Measurements from ENCODE around the gene NEB.
"Not testable (repeated sequence)": the region's sequence is repeated elsewhere in the genome, so short reads cannot be mapped to it uniquely, and the experiment has no call there.

The NEB gene

GRCh38 chr2:151654891-151655290 is 79.4 kb downstream of the NEB start:
- no peaks in the 10 kb centered on the region for H3K4me1 Mint-ChIP-seq
- no peaks in the 10 kb centered on the region for H3K9me3 Mint-ChIP-seq
- H3K4me3 Mint-ChIP-seq: no peak overlapping the region
- peaks cover 4% of the 10 kb centered on the region for H3K36me3 Mint-ChIP-seq
- no peaks in the 10 kb centered on the region for H3K27me3 Mint-ChIP-seq
- no peak overlapping the region for H3K27ac Mint-ChIP-seq

- H3K27me3 Mint-ChIP-seq: no peaks in the 10 kb centered on the region
- H3K27ac Mint-ChIP-seq: no peak overlapping the region
- no peaks in the 10 kb centered on the region for H3K4me1 Mint-ChIP-seq
- peaks cover 4% of the 10 kb centered on the region for H3K36me3 Mint-ChIP-seq
- no peak overlapping the region for H3K4me3 Mint-ChIP-seq
- no peaks in the 10 kb centered on the region for H3K9me3 Mint-ChIP-seq
Measured at GRCh38 chr2:151654085-151654484, 80.2 kb downstream of the NEB start.

GRCh38 chr2:151651274-151651673 is 83.0 kb downstream of the NEB start:
- Mint-ChIP-seq H3K4me3 (no peak overlapping the region), H3K36me3 (peaks cover 3% of the 10 kb centered on the region), H3K27me3 (no peaks in the 10 kb centered on the region), H3K9me3 (peaks cover 3% of the 10 kb centered on the region), H3K27ac (no peak overlapping the region), H3K4me1 (peaks cover 3% of the 10 kb centered on the region)

GRCh38 chr2:151650456-151650855 is 83.8 kb downstream of the NEB start:
- peaks cover 3% of the 10 kb centered on the region for H3K9me3 Mint-ChIP-seq
- peaks cover 4% of the 10 kb centered on the region for H3K4me1 Mint-ChIP-seq
- H3K4me3 Mint-ChIP-seq: no peak overlapping the region
- H3K27me3 Mint-ChIP-seq: no peaks in the 10 kb centered on the region
- no peak overlapping the region for H3K27ac Mint-ChIP-seq
- H3K36me3 Mint-ChIP-seq: peaks cover 3% of the 10 kb centered on the region

GRCh38 chr2:151649966-151650365 is 84.3 kb downstream of the NEB start:
- H3K27ac Mint-ChIP-seq: no peak overlapping the region
- no peaks in the 10 kb centered on the region for H3K27me3 Mint-ChIP-seq
- H3K4me1 Mint-ChIP-seq: peaks cover 4% of the 10 kb centered on the region
- no peak overlapping the region for H3K4me3 Mint-ChIP-seq
- H3K9me3 Mint-ChIP-seq: peaks cover 3% of the 10 kb centered on the region
- peaks cover 3% of the 10 kb centered on the region for H3K36me3 Mint-ChIP-seq

- H3K27me3 Mint-ChIP-seq: no peaks in the 10 kb centered on the region
- peaks cover 3% of the 10 kb centered on the region for H3K36me3 Mint-ChIP-seq
- H3K9me3 Mint-ChIP-seq: peaks cover 3% of the 10 kb centered on the region
- peaks cover 4% of the 10 kb centered on the region for H3K4me1 Mint-ChIP-seq
- H3K4me3 Mint-ChIP-seq: no peak overlapping the region
- H3K27ac Mint-ChIP-seq: no peak overlapping the region
Measured at GRCh38 chr2:151649400-151649799, 84.9 kb downstream of the NEB start.

- not testable (repeated sequence) for H3K4me3 Mint-ChIP-seq, H3K36me3 Mint-ChIP-seq, H3K4me1 Mint-ChIP-seq, H3K27me3 Mint-ChIP-seq, H3K27ac Mint-ChIP-seq, H3K9me3 Mint-ChIP-seq
Measured at GRCh38 chr2:151646512-151646911, 87.8 kb downstream of the NEB start.

- Mint-ChIP-seq H3K4me3 (no peak overlapping the region), H3K4me1 (peaks cover 19% of the 10 kb centered on the region), H3K9me3 (peaks cover 8% of the 10 kb centered on the region), H3K27ac (no peak overlapping the region), H3K27me3 (no peaks in the 10 kb centered on the region), H3K36me3 (peaks cover 2% of the 10 kb centered on the region)
Measured at GRCh38 chr2:151644580-151644979, 89.7 kb downstream of the NEB start.

GRCh38 chr2:151641895-151642294 is 92.4 kb downstream of the NEB start:
- H3K36me3 Mint-ChIP-seq, H3K27me3 Mint-ChIP-seq, H3K4me3 Mint-ChIP-seq, H3K27ac Mint-ChIP-seq, H3K9me3 Mint-ChIP-seq: not testable (repeated sequence)
- peaks cover 45% of the 10 kb centered on the region for H3K4me1 Mint-ChIP-seq

GRCh38 chr2:151640087-151640486 is 94.2 kb downstream of the NEB start:
- no peak overlapping the region for H3K4me3 Mint-ChIP-seq
- H3K27ac Mint-ChIP-seq: peak overlapping the region; percentile 69
- H3K9me3 Mint-ChIP-seq: peaks cover 5% of the 10 kb centered on the region
- H3K27me3 Mint-ChIP-seq: no peaks in the 10 kb centered on the region
- peaks cover 50% of the 10 kb centered on the region for H3K4me1 Mint-ChIP-seq
- no peaks in the 10 kb centered on the region for H3K36me3 Mint-ChIP-seq

GRCh38 chr2:151638990-151639389 is 95.3 kb downstream of the NEB start:
- H3K4me3 Mint-ChIP-seq: peak overlapping the region; percentile 74
- H3K27me3 Mint-ChIP-seq: no peaks in the 10 kb centered on the region
- no peaks in the 10 kb centered on the region for H3K36me3 Mint-ChIP-seq
- H3K4me1 Mint-ChIP-seq: peaks cover 51% of the 10 kb centered on the region
- H3K9me3 Mint-ChIP-seq: peaks cover 6% of the 10 kb centered on the region
- peak overlapping the region; percentile 79 for H3K27ac Mint-ChIP-seq

GRCh38 chr2:151638191-151638933 is 95.9 kb downstream of the NEB start:
- Mint-ChIP-seq H3K36me3 (no peaks in the 10 kb centered on the region), H3K27ac (peak overlapping the region; percentile 92), H3K4me3 (peak overlapping the region; percentile 74), H3K27me3 (no peaks in the 10 kb centered on the region), H3K9me3 (peaks cover 9% of the 10 kb centered on the region), H3K4me1 (peaks cover 55% of the 10 kb centered on the region)

- H3K4me1 Mint-ChIP-seq: peaks cover 55% of the 10 kb centered on the region
- peaks cover 8% of the 10 kb centered on the region for H3K9me3 Mint-ChIP-seq
- peak overlapping the region; percentile 92 for H3K27ac Mint-ChIP-seq
- no peaks in the 10 kb centered on the region for H3K27me3 Mint-ChIP-seq
- H3K36me3 Mint-ChIP-seq: no peaks in the 10 kb centered on the region
- peak overlapping the region; percentile 74 for H3K4me3 Mint-ChIP-seq
Measured at GRCh38 chr2:151637271-151637781, 97.0 kb downstream of the NEB start.

- H3K9me3 Mint-ChIP-seq: peaks cover 5% of the 10 kb centered on the region
- H3K27me3 Mint-ChIP-seq: no peaks in the 10 kb centered on the region
- peak overlapping the region; percentile 7 for H3K4me3 Mint-ChIP-seq
- no peaks in the 10 kb centered on the region for H3K36me3 Mint-ChIP-seq
- H3K27ac Mint-ChIP-seq: no peak overlapping the region
- H3K4me1 Mint-ChIP-seq: peaks cover 43% of the 10 kb centered on the region
Measured at GRCh38 chr2:151634736-151635467, 99.4 kb downstream of the NEB start.

GRCh38 chr2:151632993-151633565 is 101.2 kb downstream of the NEB start:
- Mint-ChIP-seq H3K27ac (no peak overlapping the region), H3K9me3 (peaks cover 5% of the 10 kb centered on the region), H3K4me1 (peaks cover 25% of the 10 kb centered on the region), H3K36me3 (peaks cover 4% of the 10 kb centered on the region), H3K27me3 (no peaks in the 10 kb centered on the region), H3K4me3 (no peak overlapping the region)

GRCh38 chr2:151630372-151630771 is 103.9 kb downstream of the NEB start:
- Mint-ChIP-seq H3K36me3 (peaks cover 4% of the 10 kb centered on the region), H3K27ac (no peak overlapping the region), H3K9me3 (peaks cover 5% of the 10 kb centered on the region), H3K27me3 (no peaks in the 10 kb centered on the region), H3K4me3 (no peak overlapping the region), H3K4me1 (peaks cover 5% of the 10 kb centered on the region)
